ES-I3 (cell line): ENCODE results near the gene CLEC9A.
"Not testable (repeated sequence)": the region's sequence is repeated elsewhere in the genome, so short reads cannot be mapped to it uniquely, and the experiment has no call there.

ENCODE experiments used
- H3K36me3 ChIP-seq: 2 replicates; pipeline ENCODE4 v1.6.1; 2013; ENCODE audit warnings: mild to moderate bottlenecking, low read length, control low read depth, moderate library complexity; ENCODE audit not compliant: insufficient read depth
- H3K4me1 ChIP-seq: 2 replicates; pipeline ENCODE4 v1.6.1; 2013; ENCODE audit warnings: mild to moderate bottlenecking, control low read depth, low read length; ENCODE audit not compliant: insufficient read depth
- H3K9ac ChIP-seq: 2 replicates; pipeline ENCODE4 v1.6.1; 2013; ENCODE audit warnings: low read depth, mild to moderate bottlenecking, low read length, moderate library complexity
- H3K9me3 ChIP-seq: 2 replicates; pipeline ENCODE4 v1.6.1; 2013; ENCODE audit warnings: mild to moderate bottlenecking, low read length, moderate library complexity; ENCODE audit not compliant: control insufficient read depth, insufficient read depth

Gene CLEC9A

GRCh38 chr12:10030446-10030845 is at the start of gene CLEC9A:
Gene CLEC9A (plus strand): TSS chr12:10030682. CDS start chr12:10052688, 22,006 bp downstream.
- no peaks in the 10 kb centered on the region for H3K4me1 ChIP-seq

GRCh38 chr12:9991876-9992275 is 38.6 kb upstream of the CLEC9A start:
- Histone ChIP-seq H3K9me3 (no peaks in the 10 kb centered on the region), H3K9ac (no peak overlapping the region), H3K4me1 (no peaks in the 10 kb centered on the region), H3K36me3 (no peaks in the 10 kb centered on the region)

More at GRCh38 chr12:10030446-10030845, at the start of gene CLEC9A:
- no peaks in the 10 kb centered on the region for H3K36me3 ChIP-seq
- no peak within 1 kb of the TSS for H3K9ac ChIP-seq
- H3K9me3 ChIP-seq: peaks cover 6% of the 10 kb centered on the region; the same call in 1 of the 2 replicates

- no peaks in the 10 kb centered on the region for H3K9me3 ChIP-seq
- no peaks in the 10 kb centered on the region for H3K36me3 ChIP-seq
- H3K9ac ChIP-seq: no peak overlapping the region
- H3K4me1 ChIP-seq: no peaks in the 10 kb centered on the region
Observed at GRCh38 chr12:9992296-9992695, 38.2 kb upstream of the CLEC9A start.

GRCh38 chr12:9999016-9999415 is 31.5 kb upstream of the CLEC9A start, which contains the start of gene CLEC1B:
Gene CLEC1B (minus strand): TSS chr12:9999121. CDS start chr12:9999100, 21 bp downstream.
- H3K9ac ChIP-seq: no peak within 1 kb of the TSS
- H3K9me3 ChIP-seq: no peaks in the 10 kb centered on the region
- H3K36me3 ChIP-seq: no peaks in the 10 kb centered on the region
- no peaks in the 10 kb centered on the region for H3K4me1 ChIP-seq

- Histone ChIP-seq H3K4me1 (no peaks in the 10 kb centered on the region), H3K9ac (no peak overlapping the region), H3K36me3 (no peaks in the 10 kb centered on the region), H3K9me3 (no peaks in the 10 kb centered on the region)
Observed at GRCh38 chr12:10001171-10001776, 29.2 kb upstream of the CLEC9A start.

- Histone ChIP-seq H3K9ac (no peak overlapping the region), H3K36me3 (no peaks in the 10 kb centered on the region)
Observed at GRCh38 chr12:10012630-10013330, 17.7 kb upstream of the CLEC9A start.

GRCh38 chr12:10015450-10015849 is 15.0 kb upstream of the CLEC9A start:
- Histone ChIP-seq H3K4me1 (peaks cover 8% of the 10 kb centered on the region; the same call in 1 of the 2 replicates), H3K36me3 (no peaks in the 10 kb centered on the region), H3K9ac (no peak overlapping the region), H3K9me3 (no peaks in the 10 kb centered on the region)

More at GRCh38 chr12:10012630-10013330, 17.7 kb upstream of the CLEC9A start:
- peaks cover 8% of the 10 kb centered on the region; the same call in 1 of the 2 replicates for H3K4me1 ChIP-seq
- H3K9me3 ChIP-seq: no peaks in the 10 kb centered on the region

- Histone ChIP-seq H3K9ac (no peak overlapping the region), H3K9me3 (no peaks in the 10 kb centered on the region)
Observed at GRCh38 chr12:10016881-10017280, 13.6 kb upstream of the CLEC9A start.

DNA sequence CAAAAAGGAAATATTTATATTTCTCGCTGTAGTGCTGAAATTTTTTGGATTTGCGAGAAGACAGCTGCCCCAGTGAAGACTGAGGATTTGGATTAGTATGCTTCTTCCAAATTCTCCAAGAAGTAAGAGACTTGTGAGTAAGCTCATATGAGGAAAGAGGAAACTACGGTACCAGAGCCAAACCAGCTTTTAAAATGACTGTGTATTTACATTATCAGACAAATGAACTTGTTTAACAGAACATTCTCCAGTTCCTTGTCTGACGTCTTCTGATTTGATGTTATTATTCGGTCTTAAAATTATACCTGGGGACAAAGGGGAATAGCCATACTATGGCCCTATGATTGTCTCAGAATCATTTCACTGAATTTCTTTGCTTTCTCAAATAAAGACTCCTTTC is 12.1 kb upstream of the CLEC9A start:
- H3K9ac ChIP-seq: no peak overlapping the region
- no peaks in the 10 kb centered on the region for H3K9me3 ChIP-seq

More at GRCh38 chr12:10016881-10017280, 13.6 kb upstream of the CLEC9A start:
- peaks cover 8% of the 10 kb centered on the region; the same call in 1 of the 2 replicates for H3K4me1 ChIP-seq
- H3K36me3 ChIP-seq: no peaks in the 10 kb centered on the region

GRCh38 chr12:10021342-10021741 is 9.1 kb upstream of the CLEC9A start:
- peaks cover 8% of the 10 kb centered on the region; the same call in 1 of the 2 replicates for H3K4me1 ChIP-seq
- H3K36me3 ChIP-seq: no peaks in the 10 kb centered on the region
- H3K9me3 ChIP-seq: no peaks in the 10 kb centered on the region
- H3K9ac ChIP-seq: no peak overlapping the region

More for the DNA sequence above, 12.1 kb upstream of the CLEC9A start:
- Histone ChIP-seq H3K36me3 (no peaks in the 10 kb centered on the region), H3K4me1 (peaks cover 8% of the 10 kb centered on the region; the same call in 1 of the 2 replicates)

GRCh38 chr12:10025236-10025635 is 5.2 kb upstream of the CLEC9A start:
- H3K9ac ChIP-seq: no peak overlapping the region
- H3K4me1 ChIP-seq: no peaks in the 10 kb centered on the region
- peaks cover 2% of the 10 kb centered on the region; the same call in 1 of the 2 replicates for H3K9me3 ChIP-seq
- no peaks in the 10 kb centered on the region for H3K36me3 ChIP-seq

- H3K36me3 ChIP-seq, H3K9me3 ChIP-seq, H3K9ac ChIP-seq, H3K4me1 ChIP-seq: not testable (repeated sequence)
Observed at GRCh38 chr12:10026666-10027065, 3.8 kb upstream of the CLEC9A start.

DNA sequence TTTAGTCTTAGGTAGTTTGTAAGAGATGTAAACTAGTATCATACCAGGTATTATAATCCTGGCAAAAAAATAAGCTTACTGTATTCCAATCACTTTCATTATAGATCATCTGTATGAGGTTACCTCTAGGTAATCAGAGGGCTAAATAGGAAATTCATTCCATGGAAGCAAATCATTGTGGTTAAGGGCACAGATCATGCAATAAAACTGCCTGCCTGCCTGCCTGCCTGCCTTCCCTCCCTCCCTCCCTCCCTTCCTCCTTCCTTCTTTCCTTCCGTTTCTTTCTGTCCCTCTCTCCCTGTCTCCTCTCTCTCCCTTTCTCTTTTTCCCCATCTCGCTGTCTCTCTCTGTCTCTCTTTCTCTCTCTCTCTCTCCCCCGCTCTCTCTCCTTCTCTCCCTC is 3.2 kb upstream of the CLEC9A start:
- no peaks in the 10 kb centered on the region for H3K36me3 ChIP-seq
- H3K4me1 ChIP-seq: no peaks in the 10 kb centered on the region

DNA sequence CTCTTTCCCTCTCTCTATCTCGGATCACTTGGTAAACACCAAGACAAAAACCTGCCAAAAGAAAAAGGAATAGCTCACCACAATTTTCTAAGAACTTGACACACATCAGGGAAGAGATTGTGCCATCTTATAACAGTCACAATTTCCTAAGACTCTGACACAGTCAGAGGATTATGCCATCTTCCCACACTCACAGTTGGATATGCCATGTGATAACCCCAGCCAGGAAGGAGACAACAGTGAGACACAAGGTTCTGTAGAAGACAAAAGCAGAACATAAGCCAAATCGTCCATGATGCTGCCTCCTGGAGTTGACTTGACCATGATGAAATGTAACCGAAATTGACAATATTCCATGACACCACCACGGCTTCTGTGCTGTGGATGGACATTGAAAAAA is 2.8 kb upstream of the CLEC9A start:
- H3K9ac ChIP-seq: no peak overlapping the region
- no peaks in the 10 kb centered on the region for H3K4me1 ChIP-seq
- peaks cover 6% of the 10 kb centered on the region; the same call in 1 of the 2 replicates for H3K9me3 ChIP-seq
- H3K36me3 ChIP-seq: no peaks in the 10 kb centered on the region

More for the DNA sequence above, 3.2 kb upstream of the CLEC9A start:
- H3K9me3 ChIP-seq: peaks cover 6% of the 10 kb centered on the region; the same call in 1 of the 2 replicates
- no peak overlapping the region for H3K9ac ChIP-seq

GRCh38 chr12:10031321-10031720 is 839 bp downstream of the CLEC9A start:
- Histone ChIP-seq H3K9ac (no peak overlapping the region), H3K9me3 (peaks cover 6% of the 10 kb centered on the region; the same call in 1 of the 2 replicates), H3K4me1 (no peaks in the 10 kb centered on the region), H3K36me3 (no peaks in the 10 kb centered on the region)
